ENCODE results near the gene NBPF3.
"Not testable (repeated sequence)": the region's sequence is repeated elsewhere in the genome, so short reads cannot be mapped to it uniquely, and the experiment has no call there.

Gene NBPF3

DNA sequence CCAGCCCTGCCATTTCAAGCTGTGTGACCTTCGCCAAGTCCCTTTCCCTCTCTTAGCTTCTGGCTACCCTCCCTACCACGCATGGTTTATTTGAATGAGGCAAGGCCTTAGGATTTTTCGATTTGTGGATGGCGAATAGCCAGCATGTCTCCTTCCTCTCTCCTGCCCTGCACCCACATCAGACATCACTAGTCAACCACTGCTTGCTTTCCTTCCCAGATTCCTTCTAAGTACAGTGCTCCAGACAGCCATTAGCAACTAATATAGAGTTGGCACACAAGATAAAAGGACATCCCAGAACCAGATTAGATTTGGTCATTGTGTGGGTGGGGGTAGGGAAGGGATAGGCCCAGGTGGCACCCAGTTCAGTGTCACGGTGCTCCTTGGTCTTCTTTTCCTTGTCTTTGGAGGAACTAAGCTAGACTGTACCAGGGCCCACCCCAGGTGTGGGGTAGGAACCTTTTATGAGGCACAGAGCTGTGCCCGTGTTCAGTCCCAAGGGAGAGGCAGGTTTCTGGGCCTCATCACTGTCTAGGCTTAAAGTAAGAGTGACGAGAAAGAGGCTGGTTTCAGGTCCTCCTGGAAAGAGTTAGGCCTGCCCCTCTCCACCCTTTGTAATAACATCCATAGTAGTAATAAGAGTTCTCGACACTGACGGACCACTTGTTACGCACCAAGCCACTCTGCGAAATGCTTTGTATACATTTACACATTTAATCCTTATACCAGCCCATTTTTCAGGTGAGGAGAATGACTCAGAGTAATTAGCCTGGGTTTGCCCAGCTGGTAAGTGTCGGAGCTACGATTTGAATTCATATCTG, 77.9 kb downstream of the NBPF3 start:
- TF ChIP-seq, protein P1, sequence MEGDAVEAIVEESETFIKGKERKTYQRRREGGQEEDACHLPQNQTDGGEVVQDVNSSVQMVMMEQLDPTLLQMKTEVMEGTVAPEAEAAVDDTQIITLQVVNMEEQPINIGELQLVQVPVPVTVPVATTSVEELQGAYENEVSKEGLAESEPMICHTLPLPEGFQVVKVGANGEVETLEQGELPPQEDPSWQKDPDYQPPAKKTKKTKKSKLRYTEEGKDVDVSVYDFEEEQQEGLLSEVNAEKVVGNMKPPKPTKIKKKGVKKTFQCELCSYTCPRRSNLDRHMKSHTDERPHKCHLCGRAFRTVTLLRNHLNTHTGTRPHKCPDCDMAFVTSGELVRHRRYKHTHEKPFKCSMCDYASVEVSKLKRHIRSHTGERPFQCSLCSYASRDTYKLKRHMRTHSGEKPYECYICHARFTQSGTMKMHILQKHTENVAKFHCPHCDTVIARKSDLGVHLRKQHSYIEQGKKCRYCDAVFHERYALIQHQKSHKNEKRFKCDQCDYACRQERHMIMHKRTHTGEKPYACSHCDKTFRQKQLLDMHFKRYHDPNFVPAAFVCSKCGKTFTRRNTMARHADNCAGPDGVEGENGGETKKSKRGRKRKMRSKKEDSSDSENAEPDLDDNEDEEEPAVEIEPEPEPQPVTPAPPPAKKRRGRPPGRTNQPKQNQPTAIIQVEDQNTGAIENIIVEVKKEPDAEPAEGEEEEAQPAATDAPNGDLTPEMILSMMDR (IDR thresholded peaks at IDR 0.05) = no peak
- Histone ChIP-seq H3K4me3 (no peak overlapping the region), H3K27me3 (peaks cover 0 to 4% of the 10 kb centered on the region in 2 donors), H3K36me3 (no peaks in the 10 kb centered on the region), H3K27ac (no peak overlapping the region), H3K4me1 (no peaks in the 10 kb centered on the region), H3K9me3 (no peaks in the 10 kb centered on the region)
- intact Hi-C loops (cut with DNase I; ENCODE audit: low total_unique reads) = no loop called here
- no peak for DNase-seq

DNA sequence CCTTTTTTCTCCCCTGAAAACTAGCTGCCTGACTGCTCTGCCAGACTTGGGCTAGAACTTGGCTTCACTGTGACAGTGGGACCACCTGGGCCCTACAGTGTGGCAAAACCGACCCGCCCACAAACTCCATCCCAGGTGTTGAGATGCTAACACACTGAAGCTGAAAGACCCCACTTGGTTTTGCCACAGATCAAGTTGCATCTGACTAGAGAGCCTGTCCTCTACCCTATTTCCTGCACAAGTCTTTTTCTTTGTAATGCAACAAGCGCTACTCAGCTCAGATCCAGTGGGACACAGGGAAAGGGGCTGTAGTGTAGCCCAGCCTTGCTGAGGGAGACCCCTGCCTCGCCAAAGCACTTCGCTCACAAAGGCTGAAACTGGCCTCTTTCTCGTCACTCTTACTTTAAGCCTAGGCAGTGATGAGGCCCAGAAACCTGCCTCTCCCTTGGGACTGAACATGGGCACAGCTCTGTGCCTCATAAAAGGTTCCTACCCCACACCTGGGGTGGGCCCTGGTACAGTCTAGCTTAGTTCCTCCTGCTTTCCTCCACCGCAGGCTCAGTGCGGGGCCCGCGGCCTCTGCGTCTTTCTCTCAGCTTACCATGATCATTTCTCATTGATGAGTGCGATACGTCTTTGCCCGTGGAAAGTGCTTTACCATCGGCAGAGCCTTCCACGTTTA, 79.0 kb downstream of the NBPF3 start:
- Histone ChIP-seq H3K27me3 (peaks cover 0 to 4% of the 10 kb centered on the region in 2 donors), H3K4me1 (no peaks in the 10 kb centered on the region), H3K36me3 (no peaks in the 10 kb centered on the region), H3K4me3 (no peak overlapping the region), H3K27ac (no peak overlapping the region), H3K9me3 (no peaks in the 10 kb centered on the region)
- TF ChIP-seq, protein P1 (IDR thresholded peaks at IDR 0.05) = no peak
- intact Hi-C loops (cut with DNase I; ENCODE audit: low total_unique reads) = no loop called here
- no peak for DNase-seq

DNA sequence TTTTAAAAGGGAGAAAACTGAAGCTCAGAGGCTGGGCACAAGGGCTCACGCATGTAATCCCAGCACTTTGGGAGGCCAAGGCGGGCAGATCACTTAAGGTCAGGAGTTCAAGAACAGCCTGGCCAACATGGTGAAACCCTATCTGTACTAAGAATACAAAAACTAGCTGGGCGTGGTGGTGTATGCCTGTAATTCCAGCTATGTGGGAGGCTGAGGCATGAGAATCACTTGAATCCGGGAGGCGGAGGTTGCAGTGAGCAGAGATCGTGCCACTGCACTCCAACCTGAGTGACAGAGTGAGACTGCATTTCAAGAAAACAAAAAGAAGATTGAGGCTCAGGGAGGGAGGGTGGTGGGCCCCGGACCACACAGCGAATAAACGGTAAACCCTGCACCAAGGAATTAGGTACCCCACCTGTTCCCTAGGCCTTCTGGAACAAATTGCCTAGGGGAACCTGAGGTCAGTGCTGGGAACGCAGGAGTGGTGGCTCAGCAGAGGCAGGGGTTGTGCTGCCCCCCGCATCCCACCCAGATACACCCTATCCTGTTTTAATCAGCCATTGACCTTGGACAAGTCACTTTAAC, 79.6 kb downstream of the NBPF3 start:
- H3K27ac ChIP-seq; H3K4me3 ChIP-seq; intact Hi-C loops (cut with DNase I; ENCODE audit: low total_unique reads); H3K4me1 ChIP-seq; DNase-seq; H3K36me3 ChIP-seq; H3K9me3 ChIP-seq; H3K27me3 ChIP-seq: not testable (repeated sequence)

DNA sequence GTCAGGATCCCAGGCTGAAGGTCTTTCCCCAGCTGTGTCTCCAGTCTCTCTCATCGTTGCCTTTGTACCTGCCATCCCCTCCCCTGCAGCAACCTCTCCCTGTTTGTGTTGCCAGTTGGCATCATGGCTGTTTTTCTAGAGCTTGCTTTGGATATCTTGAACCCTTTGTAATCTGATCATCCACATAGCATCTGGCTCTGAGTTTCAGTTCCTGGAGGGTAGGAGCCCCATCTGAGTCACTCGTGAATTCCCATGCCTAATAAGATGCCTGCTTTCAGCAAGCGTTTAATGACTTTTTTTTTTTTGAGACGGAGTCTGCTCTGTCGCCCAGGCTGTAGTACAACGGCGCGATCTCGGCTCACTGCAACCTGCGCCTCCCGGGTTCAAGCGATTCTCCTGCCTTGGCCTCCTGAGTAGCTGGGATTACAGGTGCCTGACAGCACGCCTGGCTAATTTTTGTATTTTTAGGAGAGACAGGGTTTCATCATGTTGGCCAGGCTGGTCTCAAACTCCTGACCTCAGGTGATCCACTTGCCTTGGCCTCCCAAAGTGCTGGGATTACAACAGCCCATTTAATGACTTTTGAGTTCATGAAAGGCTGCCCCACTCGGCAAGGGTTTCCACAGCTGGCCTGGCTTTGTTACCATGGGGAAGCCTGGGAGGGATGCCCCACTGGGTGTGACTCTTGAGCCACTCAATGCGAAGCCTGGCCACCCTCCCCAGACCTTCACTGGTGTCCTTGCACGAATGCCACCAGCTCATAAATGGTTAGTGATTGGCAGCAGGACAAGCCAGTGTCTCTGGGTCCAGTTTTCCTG, 81.2 kb downstream of the NBPF3 start:
- H3K4me1 ChIP-seq = no peaks in the 10 kb centered on the region
- intact Hi-C loops (cut with DNase I; ENCODE audit: low total_unique reads) = no loop called here
- no peaks in the 10 kb centered on the region for H3K27me3 ChIP-seq
- H3K36me3 ChIP-seq = no peaks in the 10 kb centered on the region
- H3K27ac ChIP-seq = no peak overlapping the region
- H3K4me3 ChIP-seq = no peak overlapping the region
- no peak for DNase-seq
- no peaks in the 10 kb centered on the region for H3K9me3 ChIP-seq
- TF ChIP-seq, protein P1 (IDR thresholded peaks at IDR 0.05) = no peak

DNA sequence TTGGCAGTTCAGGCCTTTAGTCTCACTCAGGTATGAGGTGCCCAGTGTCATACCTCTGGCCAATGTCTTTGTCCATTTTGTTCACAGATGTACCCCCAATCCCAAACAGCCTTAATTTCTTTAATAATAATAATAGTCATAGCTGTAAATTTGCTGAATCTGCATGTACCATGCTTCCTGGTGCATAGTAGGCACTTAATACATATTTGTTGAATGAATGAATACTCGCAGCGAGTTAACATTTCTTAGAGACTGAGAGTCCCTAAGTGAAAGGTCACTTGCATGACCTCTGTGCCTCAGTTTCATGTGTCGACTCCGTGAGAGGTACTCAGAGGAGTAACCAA, 81.8 kb downstream of the NBPF3 start:
- intact Hi-C loops (cut with DNase I; ENCODE audit: low total_unique reads) = no loop called here
- TF ChIP-seq, protein P1 (IDR thresholded peaks at IDR 0.05) = no peak
- H3K36me3 ChIP-seq = no peaks in the 10 kb centered on the region
- H3K4me1 ChIP-seq = no peaks in the 10 kb centered on the region
- DNase-seq = no peak
- H3K27me3 ChIP-seq = no peaks in the 10 kb centered on the region
- H3K4me3 ChIP-seq = no peak overlapping the region
- no peaks in the 10 kb centered on the region for H3K9me3 ChIP-seq
- no peak overlapping the region for H3K27ac ChIP-seq

Data from tibial artery (tissue), 4 donors.